Measurements from ENCODE around the gene ZC3H7A.

- TF ChIP-seq POLR2A (IDR thresholded peaks at IDR 0.05; ENCODE audit: low read depth, low read length) (no peak), TAF1 (IDR thresholded peaks at IDR 0.05; ENCODE audit: borderline replicate concordance, low read depth, low read length) (no peak)
Observed at GRCh38 chr16:11792410-11793241, 4.4 kb downstream of the ZC3H7A start.
